Measurements from ENCODE around the gene RNF152. TPM values are rescaled to one million over a fixed set of nuclear protein-coding genes. Genes with fewer than 3 reads are reported as not detected.

RNF152 gene
- total RNA-seq, 1 donor from 2014 or later: 17.2 TPM

DNA sequence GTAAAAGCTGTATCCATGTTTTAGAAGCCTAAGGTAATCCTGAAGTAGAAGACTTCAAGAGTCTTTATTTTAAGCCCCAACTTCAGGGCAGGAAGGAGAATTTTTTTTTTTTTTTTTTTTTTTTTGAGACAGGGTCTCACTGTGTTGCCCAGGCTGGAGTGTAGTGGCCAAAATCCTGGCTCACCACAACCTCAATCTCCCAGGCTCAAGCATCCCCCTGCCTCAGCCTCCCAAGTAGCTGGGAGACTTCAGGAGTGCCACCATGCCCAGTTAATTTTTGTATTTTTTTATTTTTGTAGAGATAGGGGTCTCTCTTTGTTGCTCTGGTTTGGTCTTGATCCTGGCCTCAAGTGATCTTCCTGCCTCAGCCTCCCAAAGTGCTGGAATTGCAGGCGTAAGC is 3.3 kb upstream of the RNF152 start:
- Histone ChIP-seq H3K27me3 (ENCODE audit: control insufficient read depth in 3 of 3, insufficient read depth in 3 of 3, low read length in 3 of 3) (peaks cover 0 to 26% (median 12%) of the 10 kb centered on the region in 3 donors), H3K4me1 (ENCODE audit: control insufficient read depth in 3 of 3, insufficient read depth in 3 of 3, low read length in 3 of 3) (peaks cover 7 to 10% (median 8%) of the 10 kb centered on the region in 3 donors), H3K27ac (ENCODE audit: low read depth, low read length) (no peak overlapping the region), H3K4me3 (ENCODE audit: low read length in 3 of 3) (no peak overlapping the region), H3K9me3 (ENCODE audit: control insufficient read depth in 3 of 3, low read length in 3 of 3) (no peaks in the 10 kb centered on the region), H3K36me3 (ENCODE audit: control insufficient read depth in 3 of 3, insufficient read depth in 3 of 3, low read length in 3 of 3) (no peaks in the 10 kb centered on the region), H3K9ac (ENCODE audit: low read depth in 1 of 3, low read length in 3 of 3) (no peak overlapping the region)

DNA sequence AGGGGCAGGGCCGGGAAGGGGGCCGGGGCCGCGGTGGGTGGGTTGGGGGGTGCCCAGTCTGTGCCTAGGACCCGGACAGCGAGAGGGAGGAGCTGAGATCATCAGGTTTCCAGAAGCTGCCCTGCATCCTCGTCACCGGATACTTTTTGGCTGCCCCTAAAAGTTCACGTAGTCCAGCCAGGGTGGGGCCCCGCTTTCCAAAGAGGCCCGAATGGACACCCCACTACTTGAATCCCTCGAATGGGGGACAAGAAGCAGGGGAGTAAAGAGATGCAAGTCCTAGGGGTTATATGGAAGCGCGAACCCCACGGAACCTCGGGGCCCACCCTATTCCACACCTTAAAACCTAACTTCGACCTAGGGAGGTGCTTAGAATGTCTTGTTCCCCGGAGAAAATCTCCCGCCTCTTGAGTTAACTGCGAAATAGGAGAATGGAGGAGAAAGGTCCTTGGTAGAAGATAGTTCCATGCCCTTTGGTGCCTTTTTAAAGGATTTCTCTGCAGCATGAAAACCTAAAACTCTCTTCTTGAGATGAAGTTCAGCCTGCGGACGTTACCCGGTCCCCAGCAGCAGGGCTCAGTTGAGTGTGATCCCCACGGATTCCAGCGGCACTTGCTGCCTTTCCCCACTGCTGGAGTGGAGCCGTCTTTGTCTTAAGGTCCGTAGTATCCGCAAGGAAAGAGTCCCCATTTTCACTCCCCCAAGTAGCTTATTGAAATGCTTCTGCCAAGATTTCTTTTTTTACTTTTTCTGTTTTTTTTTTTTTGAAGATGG is 2.1 kb upstream of the RNF152 start:
- Histone ChIP-seq H3K27ac (ENCODE audit: low read depth, low read length) (no peak overlapping the region), H3K4me1 (ENCODE audit: control insufficient read depth in 3 of 3, insufficient read depth in 3 of 3, low read length in 3 of 3) (peaks cover 7 to 11% (median 10%) of the 10 kb centered on the region in 3 donors), H3K36me3 (ENCODE audit: control insufficient read depth in 3 of 3, insufficient read depth in 3 of 3, low read length in 3 of 3) (no peaks in the 10 kb centered on the region), H3K9me3 (ENCODE audit: control insufficient read depth in 3 of 3, low read length in 3 of 3) (no peaks in the 10 kb centered on the region), H3K27me3 (ENCODE audit: control insufficient read depth in 3 of 3, insufficient read depth in 3 of 3, low read length in 3 of 3) (peaks cover 0 to 26% (median 9%) of the 10 kb centered on the region in 3 donors), H3K9ac (ENCODE audit: low read depth in 1 of 3, low read length in 3 of 3) (peak overlapping the region in 2 of 3 donors; percentile 57 to 80), H3K4me3 (ENCODE audit: low read length in 3 of 3) (peak overlapping the region; percentile 45 to 74 (median 68))

DNA sequence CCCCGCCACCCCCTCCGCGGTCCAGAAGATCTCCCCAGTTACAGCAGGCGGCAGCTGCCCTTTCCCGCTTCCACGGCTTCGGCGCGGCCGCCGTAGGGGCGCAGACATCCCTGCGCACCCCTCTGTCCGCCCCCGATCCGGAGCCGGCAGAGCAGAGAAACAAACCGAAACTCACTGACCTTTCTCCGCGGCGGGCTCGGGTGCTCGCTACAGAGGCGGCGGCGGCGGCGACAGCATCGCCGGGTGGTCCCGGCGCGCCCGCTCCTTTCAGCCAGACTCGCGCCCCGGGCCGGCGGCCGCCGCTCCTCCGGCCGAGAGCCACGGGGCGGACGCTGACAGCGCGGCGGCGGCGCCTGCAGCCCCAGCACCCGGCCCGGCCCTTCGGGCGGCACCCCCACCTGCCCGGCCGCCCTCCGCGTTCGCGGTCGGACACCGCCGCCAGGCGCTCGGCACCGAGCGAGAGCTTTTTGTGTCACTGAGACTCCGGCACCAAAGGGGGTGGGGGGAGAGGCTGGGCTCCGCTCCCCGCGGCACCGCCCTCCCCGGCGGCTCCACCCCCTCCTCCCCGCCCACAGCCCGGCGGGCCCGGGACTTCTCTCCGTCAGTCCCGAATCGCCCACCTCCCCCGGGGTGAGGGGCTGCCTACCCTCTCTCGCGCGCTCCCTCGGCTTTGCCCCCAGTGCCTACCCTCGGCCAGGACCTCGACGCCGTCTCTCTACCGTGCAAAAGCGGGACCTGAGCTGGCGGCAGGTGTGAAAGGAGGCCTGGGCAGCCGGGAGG is 1.4 kb upstream of the RNF152 start:
- peak overlapping the region in 2 of 3 donors; percentile 28 to 80 for H3K9ac ChIP-seq (ENCODE audit: low read depth in 1 of 3, low read length in 3 of 3)
- H3K4me1 ChIP-seq (ENCODE audit: control insufficient read depth in 3 of 3, insufficient read depth in 3 of 3, low read length in 3 of 3): peaks cover 7 to 13% (median 10%) of the 10 kb centered on the region in 3 donors

DNA sequence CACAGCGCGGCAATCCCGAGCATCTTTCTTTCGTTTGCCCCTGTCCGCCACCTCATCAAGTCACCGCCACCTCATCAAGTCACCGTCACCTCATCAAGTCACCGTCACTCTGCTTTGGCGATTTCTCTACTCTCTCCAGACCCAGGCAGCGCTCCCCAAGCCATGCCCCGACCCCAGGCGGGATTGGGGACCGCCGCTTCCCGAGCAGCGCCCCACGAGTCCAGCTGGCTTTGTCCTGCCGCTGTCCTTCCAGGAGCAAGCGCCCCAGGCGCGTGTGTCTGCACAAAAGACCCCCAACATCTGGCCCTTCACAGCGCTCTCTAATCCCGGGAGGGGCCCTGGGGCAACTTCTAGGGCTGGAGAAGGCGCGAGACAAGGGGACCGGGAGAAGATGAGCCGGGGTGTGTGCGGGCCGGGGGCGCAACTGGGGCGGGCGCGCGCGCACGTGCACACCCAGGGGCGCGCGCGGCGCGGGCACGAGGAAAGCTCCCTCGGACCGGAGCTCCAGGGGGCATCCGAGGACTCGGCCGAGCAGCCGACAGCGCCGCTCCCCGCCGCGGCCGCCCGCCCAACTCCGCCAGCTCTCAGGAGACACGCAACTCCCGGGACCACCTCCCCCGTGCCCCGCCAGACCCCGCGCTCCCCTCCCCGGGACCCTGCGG is 633 bp upstream of the RNF152 start:
- H3K9me3 ChIP-seq (ENCODE audit: control insufficient read depth in 3 of 3, low read length in 3 of 3): no peaks in the 10 kb centered on the region
- peak overlapping the region; percentile 37 to 80 (median 50) for H3K9ac ChIP-seq (ENCODE audit: low read depth in 1 of 3, low read length in 3 of 3)
- peaks cover 7 to 13% (median 10%) of the 10 kb centered on the region in 3 donors for H3K4me1 ChIP-seq (ENCODE audit: control insufficient read depth in 3 of 3, insufficient read depth in 3 of 3, low read length in 3 of 3)
- peaks cover 0 to 26% (median 9%) of the 10 kb centered on the region in 3 donors for H3K27me3 ChIP-seq (ENCODE audit: control insufficient read depth in 3 of 3, insufficient read depth in 3 of 3, low read length in 3 of 3)
- H3K4me3 ChIP-seq (ENCODE audit: low read length in 3 of 3): peak overlapping the region; percentile 68 to 74 (median 70)
- no peaks in the 10 kb centered on the region for H3K36me3 ChIP-seq (ENCODE audit: control insufficient read depth in 3 of 3, insufficient read depth in 3 of 3, low read length in 3 of 3)
- H3K27ac ChIP-seq (ENCODE audit: low read depth, low read length): peak overlapping the region; percentile 30

More for the DNA sequence above, 1.4 kb upstream of the RNF152 start:
- Histone ChIP-seq H3K36me3 (ENCODE audit: control insufficient read depth in 3 of 3, insufficient read depth in 3 of 3, low read length in 3 of 3) (no peaks in the 10 kb centered on the region), H3K9me3 (ENCODE audit: control insufficient read depth in 3 of 3, low read length in 3 of 3) (no peaks in the 10 kb centered on the region), H3K27me3 (ENCODE audit: control insufficient read depth in 3 of 3, insufficient read depth in 3 of 3, low read length in 3 of 3) (peaks cover 0 to 26% (median 9%) of the 10 kb centered on the region in 3 donors), H3K4me3 (ENCODE audit: low read length in 3 of 3) (peak overlapping the region; percentile 58 to 74 (median 68)), H3K27ac (ENCODE audit: low read depth, low read length) (peak overlapping the region; percentile 30)

DNA sequence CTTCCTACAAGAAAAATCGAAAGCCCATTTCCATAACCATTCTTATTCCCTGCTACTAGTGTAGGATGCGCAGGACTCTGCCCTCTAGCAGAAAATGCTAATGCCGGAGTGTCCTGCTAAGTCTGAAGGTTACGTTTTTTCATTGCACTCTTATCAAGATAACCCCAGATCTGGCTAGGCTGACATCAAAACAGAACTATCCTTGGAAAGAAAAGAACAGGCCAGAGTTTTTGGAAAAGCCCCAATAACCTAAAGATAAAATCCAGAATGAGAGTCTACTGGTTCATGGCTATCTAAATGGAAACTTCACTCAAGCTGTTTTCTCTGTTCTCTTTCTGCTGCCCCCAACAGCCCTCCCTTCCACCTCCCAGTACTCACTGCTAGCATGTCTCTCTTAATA is 913 bp downstream of the RNF152 start:
- H3K9me3 ChIP-seq (ENCODE audit: control insufficient read depth in 3 of 3, low read length in 3 of 3): no peaks in the 10 kb centered on the region
- peaks cover 7 to 13% (median 10%) of the 10 kb centered on the region in 3 donors for H3K4me1 ChIP-seq (ENCODE audit: control insufficient read depth in 3 of 3, insufficient read depth in 3 of 3, low read length in 3 of 3)
- no peak overlapping the region for H3K27ac ChIP-seq (ENCODE audit: low read depth, low read length)
- peak overlapping the region in 1 of 3 donors; percentile 70 for H3K4me3 ChIP-seq (ENCODE audit: low read length in 3 of 3)
- H3K27me3 ChIP-seq (ENCODE audit: control insufficient read depth in 3 of 3, insufficient read depth in 3 of 3, low read length in 3 of 3): peaks cover 0 to 23% (median 9%) of the 10 kb centered on the region in 3 donors
- peak overlapping the region in 1 of 3 donors; percentile 41 for H3K9ac ChIP-seq (ENCODE audit: low read depth in 1 of 3, low read length in 3 of 3)
- H3K36me3 ChIP-seq (ENCODE audit: control insufficient read depth in 3 of 3, insufficient read depth in 3 of 3, low read length in 3 of 3): no peaks in the 10 kb centered on the region

DNA sequence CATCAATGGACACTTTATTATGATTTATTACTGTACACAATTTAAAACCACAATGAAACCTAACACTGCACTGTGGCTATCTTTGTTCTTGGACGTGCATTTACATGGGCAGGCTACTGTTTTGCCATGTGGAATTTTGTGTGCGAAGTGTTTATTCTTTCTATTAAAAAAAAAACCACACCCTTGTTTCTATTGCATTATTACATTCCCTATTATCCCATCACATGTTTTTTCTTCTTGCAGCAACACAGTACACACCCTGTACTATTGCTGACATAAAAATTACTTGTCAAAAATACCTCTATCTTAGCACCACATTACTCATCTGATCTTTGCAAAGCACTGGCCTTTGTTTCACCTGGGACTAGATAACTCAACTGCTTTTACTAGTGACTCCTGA is 1.5 kb downstream of the RNF152 start:
- no peak overlapping the region for H3K9ac ChIP-seq (ENCODE audit: low read depth in 1 of 3, low read length in 3 of 3)
- peaks cover 7 to 13% (median 10%) of the 10 kb centered on the region in 3 donors for H3K4me1 ChIP-seq (ENCODE audit: control insufficient read depth in 3 of 3, insufficient read depth in 3 of 3, low read length in 3 of 3)
- H3K9me3 ChIP-seq (ENCODE audit: control insufficient read depth in 3 of 3, low read length in 3 of 3): no peaks in the 10 kb centered on the region
- H3K4me3 ChIP-seq (ENCODE audit: low read length in 3 of 3): no peak overlapping the region
- H3K36me3 ChIP-seq (ENCODE audit: control insufficient read depth in 3 of 3, insufficient read depth in 3 of 3, low read length in 3 of 3): no peaks in the 10 kb centered on the region
- H3K27ac ChIP-seq (ENCODE audit: low read depth, low read length): no peak overlapping the region
- peaks cover 0 to 21% (median 9%) of the 10 kb centered on the region in 3 donors for H3K27me3 ChIP-seq (ENCODE audit: control insufficient read depth in 3 of 3, insufficient read depth in 3 of 3, low read length in 3 of 3)

DNA sequence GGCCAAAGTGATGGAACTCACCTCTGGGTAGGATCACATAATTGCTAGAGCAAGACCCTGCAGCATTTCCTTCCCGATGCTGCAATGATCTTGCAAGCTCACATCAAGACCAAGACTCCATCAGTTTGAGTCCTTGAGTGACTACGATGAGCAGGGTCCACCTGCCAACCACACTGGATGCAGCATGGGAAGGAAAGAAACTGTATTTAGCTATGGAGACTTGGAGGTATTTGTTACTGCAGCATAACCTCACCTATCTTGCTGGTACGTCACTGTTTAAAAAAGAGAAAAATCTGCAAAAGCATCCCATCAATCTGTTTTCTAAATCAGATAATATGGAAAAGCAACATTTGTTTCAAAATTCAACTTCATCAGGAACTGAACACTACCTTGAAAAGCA is 2.5 kb downstream of the RNF152 start:
- H3K4me1 ChIP-seq (ENCODE audit: control insufficient read depth in 3 of 3, insufficient read depth in 3 of 3, low read length in 3 of 3): peaks cover 7 to 13% (median 10%) of the 10 kb centered on the region in 3 donors
- H3K9ac ChIP-seq (ENCODE audit: low read depth in 1 of 3, low read length in 3 of 3): no peak overlapping the region
- no peak overlapping the region for H3K4me3 ChIP-seq (ENCODE audit: low read length in 3 of 3)
- H3K27ac ChIP-seq (ENCODE audit: low read depth, low read length): no peak overlapping the region
- no peaks in the 10 kb centered on the region for H3K36me3 ChIP-seq (ENCODE audit: control insufficient read depth in 3 of 3, insufficient read depth in 3 of 3, low read length in 3 of 3)
- no peaks in the 10 kb centered on the region for H3K9me3 ChIP-seq (ENCODE audit: control insufficient read depth in 3 of 3, low read length in 3 of 3)
- H3K27me3 ChIP-seq (ENCODE audit: control insufficient read depth in 3 of 3, insufficient read depth in 3 of 3, low read length in 3 of 3): peaks cover 0 to 20% (median 9%) of the 10 kb centered on the region in 3 donors

DNA sequence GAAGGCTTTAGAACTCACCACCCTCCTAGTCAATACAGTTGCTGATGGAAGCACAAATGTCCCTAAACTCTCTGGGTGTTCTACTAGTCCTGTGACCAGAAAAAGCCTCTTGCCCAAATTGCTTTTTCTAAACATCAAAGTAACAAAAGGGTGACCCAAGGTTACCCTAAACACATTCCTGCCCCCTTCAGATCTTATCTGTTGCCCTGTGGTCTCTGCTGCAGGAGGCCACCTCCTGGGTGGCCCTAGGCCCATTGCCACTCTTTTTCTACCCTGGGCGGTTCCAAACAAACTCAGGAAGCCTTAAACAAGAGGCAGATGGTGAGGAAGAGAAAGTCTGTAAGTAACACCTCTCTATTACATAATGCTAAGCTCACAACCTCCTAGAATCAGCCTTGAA is 3.3 kb downstream of the RNF152 start:
- H3K4me1 ChIP-seq (ENCODE audit: control insufficient read depth in 3 of 3, insufficient read depth in 3 of 3, low read length in 3 of 3): peaks cover 7 to 13% (median 10%) of the 10 kb centered on the region in 3 donors
- no peak overlapping the region for H3K27ac ChIP-seq (ENCODE audit: low read depth, low read length)
- peaks cover 0 to 13% (median 5%) of the 10 kb centered on the region in 3 donors for H3K27me3 ChIP-seq (ENCODE audit: control insufficient read depth in 3 of 3, insufficient read depth in 3 of 3, low read length in 3 of 3)
- no peak overlapping the region for H3K4me3 ChIP-seq (ENCODE audit: low read length in 3 of 3)
- H3K9me3 ChIP-seq (ENCODE audit: control insufficient read depth in 3 of 3, low read length in 3 of 3): no peaks in the 10 kb centered on the region
- H3K9ac ChIP-seq (ENCODE audit: low read depth in 1 of 3, low read length in 3 of 3): no peak overlapping the region
- no peaks in the 10 kb centered on the region for H3K36me3 ChIP-seq (ENCODE audit: control insufficient read depth in 3 of 3, insufficient read depth in 3 of 3, low read length in 3 of 3)

DNA sequence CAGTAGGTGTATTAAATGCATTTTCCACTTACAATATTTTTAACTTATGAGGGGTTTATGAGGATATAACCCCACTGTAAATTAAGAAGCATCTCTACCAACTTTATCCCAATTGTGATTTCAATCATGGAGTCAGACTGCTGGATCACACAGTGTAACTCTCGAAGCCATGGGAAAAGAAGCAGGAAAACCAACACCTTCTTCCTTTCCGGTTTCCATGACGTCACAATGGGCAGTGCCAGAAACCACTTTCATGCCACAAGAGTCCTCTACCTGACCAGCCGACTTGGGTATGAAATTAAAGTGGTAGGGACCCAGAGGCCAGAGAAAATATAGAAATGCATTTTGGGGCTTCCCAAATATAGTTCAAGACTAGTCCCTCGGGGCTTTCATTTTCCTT is 4.2 kb downstream of the RNF152 start:
- H3K27ac ChIP-seq (ENCODE audit: low read depth, low read length): no peak overlapping the region

More for the DNA sequence above, 4.2 kb downstream of the RNF152 start:
- H3K4me1 ChIP-seq (ENCODE audit: control insufficient read depth in 3 of 3, insufficient read depth in 3 of 3, low read length in 3 of 3): peaks cover 7 to 13% (median 10%) of the 10 kb centered on the region in 3 donors
- H3K36me3 ChIP-seq (ENCODE audit: control insufficient read depth in 3 of 3, insufficient read depth in 3 of 3, low read length in 3 of 3): no peaks in the 10 kb centered on the region
- no peak overlapping the region for H3K4me3 ChIP-seq (ENCODE audit: low read length in 3 of 3)
- no peaks in the 10 kb centered on the region for H3K9me3 ChIP-seq (ENCODE audit: control insufficient read depth in 3 of 3, low read length in 3 of 3)
- H3K9ac ChIP-seq (ENCODE audit: low read depth in 1 of 3, low read length in 3 of 3): no peak overlapping the region
- H3K27me3 ChIP-seq (ENCODE audit: control insufficient read depth in 3 of 3, insufficient read depth in 3 of 3, low read length in 3 of 3): peaks cover 0 to 13% (median 5%) of the 10 kb centered on the region in 3 donors
